ENCODE data around the gene OARD1. TPM values are rescaled to one million over a fixed set of nuclear protein-coding genes. Genes with fewer than 3 reads are reported as not detected.

OARD1 gene
- total RNA-seq, 1 experiment from 2014 or later: 35.0 TPM

DNA sequence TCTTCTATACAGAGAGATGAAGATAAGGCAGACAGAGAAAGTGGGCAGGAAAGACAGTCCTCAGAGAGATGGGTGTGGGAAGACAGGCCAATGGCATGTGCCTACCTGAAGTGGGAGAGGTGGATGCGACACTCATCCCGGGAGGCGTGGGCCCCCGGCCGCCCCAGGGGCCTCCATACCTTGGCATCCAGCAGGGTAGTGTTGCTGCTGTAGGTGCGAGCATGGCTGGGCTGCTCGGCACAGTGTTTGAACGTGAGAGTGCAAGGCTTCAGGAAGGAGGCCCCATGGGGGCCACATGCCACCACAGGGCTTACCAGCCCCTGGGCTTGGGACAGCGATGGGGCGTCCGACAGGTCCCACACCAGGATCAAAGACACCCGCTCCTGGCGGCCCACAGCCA, 38.4 kb downstream of the OARD1 start:
- ChIA-PET POLR2A (ENCODE audit: unreplicated experiment) (no interaction called here), CTCF (no interaction called here)
- Histone ChIP-seq H3K4me3 (no peak overlapping the region), H3K79me2 (ENCODE audit: low read depth) (no peaks in the 10 kb centered on the region), H3F3A (ENCODE audit: insufficient read depth, low read depth) (no peaks in the 10 kb centered on the region), H3K27ac (no peak overlapping the region), H3K36me3 (ENCODE audit: low read depth) (no peaks in the 10 kb centered on the region), H3K4me1 (replicated peaks; ENCODE audit: insufficient read depth) (peaks cover 9% of the 10 kb centered on the region; the same call in 1 of the 2 replicates), H3K27me3 (ENCODE audit: insufficient read depth, low read depth) (no peaks in the 10 kb centered on the region; the same call in 1 of the 2 replicates), H3K4me2 (no peak overlapping the region), H2AFZ (no peak overlapping the region), H4K20me1 (ENCODE audit: insufficient read depth) (no peaks in the 10 kb centered on the region), H3K9me3 (ENCODE audit: insufficient read depth, low read depth) (no peaks in the 10 kb centered on the region), H3K9me2 (ENCODE audit: insufficient read depth) (no peaks in the 10 kb centered on the region)
- no peak for TF ChIP-seq EZH2 (IDR thresholded peaks at IDR 0.05; ENCODE audit: low read depth)
- TF ChIP-seq, protein P1, sequence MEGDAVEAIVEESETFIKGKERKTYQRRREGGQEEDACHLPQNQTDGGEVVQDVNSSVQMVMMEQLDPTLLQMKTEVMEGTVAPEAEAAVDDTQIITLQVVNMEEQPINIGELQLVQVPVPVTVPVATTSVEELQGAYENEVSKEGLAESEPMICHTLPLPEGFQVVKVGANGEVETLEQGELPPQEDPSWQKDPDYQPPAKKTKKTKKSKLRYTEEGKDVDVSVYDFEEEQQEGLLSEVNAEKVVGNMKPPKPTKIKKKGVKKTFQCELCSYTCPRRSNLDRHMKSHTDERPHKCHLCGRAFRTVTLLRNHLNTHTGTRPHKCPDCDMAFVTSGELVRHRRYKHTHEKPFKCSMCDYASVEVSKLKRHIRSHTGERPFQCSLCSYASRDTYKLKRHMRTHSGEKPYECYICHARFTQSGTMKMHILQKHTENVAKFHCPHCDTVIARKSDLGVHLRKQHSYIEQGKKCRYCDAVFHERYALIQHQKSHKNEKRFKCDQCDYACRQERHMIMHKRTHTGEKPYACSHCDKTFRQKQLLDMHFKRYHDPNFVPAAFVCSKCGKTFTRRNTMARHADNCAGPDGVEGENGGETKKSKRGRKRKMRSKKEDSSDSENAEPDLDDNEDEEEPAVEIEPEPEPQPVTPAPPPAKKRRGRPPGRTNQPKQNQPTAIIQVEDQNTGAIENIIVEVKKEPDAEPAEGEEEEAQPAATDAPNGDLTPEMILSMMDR (conservative IDR thresholded peaks at IDR 0.05): no peak
- no peak for DNase-seq
- intact Hi-C loops (cut with micrococcal nuclease; ENCODE audit: unreplicated experiment): no loop called here
- no TSS peak for BruUV-seq (replicated peaks)

DNA sequence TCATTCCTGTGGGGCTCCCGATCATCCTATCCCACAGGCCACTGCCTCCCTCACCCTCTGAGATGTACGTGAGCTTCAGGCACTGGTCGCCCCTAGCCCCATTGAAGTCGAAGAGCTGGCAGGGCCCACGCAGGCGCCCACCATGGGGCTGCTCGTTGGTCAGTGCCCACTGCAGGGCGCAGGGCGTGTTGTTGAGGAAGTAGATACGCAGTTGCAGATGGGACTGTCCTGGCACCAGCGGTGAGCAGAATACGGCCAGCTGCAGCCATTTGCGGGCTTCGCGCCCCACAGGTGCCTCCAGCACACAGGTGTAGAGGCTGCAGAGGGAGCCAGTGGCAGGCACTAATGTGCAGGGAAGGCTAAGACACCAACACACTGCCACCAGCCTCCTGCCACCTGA, 39.3 kb downstream of the OARD1 start:
- no peaks in the 10 kb centered on the region for H3K9me3 ChIP-seq (ENCODE audit: insufficient read depth, low read depth)

DNA sequence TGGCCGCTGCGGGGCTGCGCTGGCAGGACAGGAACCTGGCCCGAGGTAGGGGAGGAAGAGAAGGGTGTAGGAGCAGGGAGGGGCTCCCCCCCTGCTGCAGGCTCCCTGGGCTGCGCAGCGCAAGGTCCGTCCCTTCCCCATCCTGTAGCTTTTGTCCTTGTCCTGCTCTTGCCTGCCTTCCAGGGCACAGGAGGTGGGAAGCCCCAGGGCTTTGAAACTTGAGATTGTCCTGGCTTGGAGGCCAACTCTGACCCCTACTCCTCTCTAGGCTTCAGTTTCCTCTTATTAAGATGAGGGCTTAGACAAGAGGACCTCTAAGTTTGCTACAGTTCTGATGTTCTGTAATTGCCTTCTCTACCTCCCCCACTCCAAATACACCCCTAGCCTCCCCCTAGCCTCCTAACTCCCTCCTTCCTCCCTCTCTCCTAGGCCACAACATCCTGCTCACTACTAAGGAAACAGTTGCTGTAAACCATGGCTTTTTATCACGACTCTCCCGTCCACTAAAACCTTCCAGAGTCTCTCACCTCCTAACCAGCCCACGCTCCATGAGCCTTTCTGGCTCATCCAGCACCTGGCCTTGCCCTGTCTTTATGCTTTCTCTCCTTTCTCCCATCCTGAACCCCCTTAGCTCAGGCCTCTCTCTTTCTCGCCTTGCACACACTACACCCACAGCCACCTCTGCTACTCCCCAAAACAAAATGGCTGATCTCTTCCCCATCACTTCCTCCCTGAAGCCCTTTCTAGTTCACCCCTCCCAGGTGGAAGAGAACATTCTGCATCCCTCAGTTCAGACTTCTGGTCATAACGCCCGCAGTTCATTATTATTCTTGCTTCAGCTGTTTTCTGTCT, 43.4 kb downstream of the OARD1 start:
- Histone ChIP-seq H3K36me3 (ENCODE audit: low read depth) (no peaks in the 10 kb centered on the region), H3K9me2 (ENCODE audit: insufficient read depth) (no peaks in the 10 kb centered on the region), H3K4me3 (peak overlapping the region; percentile 47; the same call in 1 of the 2 replicates), H3K27me3 (ENCODE audit: insufficient read depth, low read depth) (no peaks in the 10 kb centered on the region; the same call in 1 of the 2 replicates), H3K9me3 (ENCODE audit: insufficient read depth, low read depth) (no peaks in the 10 kb centered on the region), H3K79me2 (ENCODE audit: low read depth) (no peaks in the 10 kb centered on the region), H3K27ac (no peak overlapping the region), H2AFZ (peak overlapping the region; percentile 71; the same call in 1 of the 2 replicates), H3F3A (ENCODE audit: insufficient read depth, low read depth) (no peaks in the 10 kb centered on the region), H3K4me1 (replicated peaks; ENCODE audit: insufficient read depth) (no peaks in the 10 kb centered on the region), H3K4me2 (peak overlapping the region; percentile 79), H4K20me1 (ENCODE audit: insufficient read depth) (no peaks in the 10 kb centered on the region)
- intact Hi-C loops (cut with micrococcal nuclease; ENCODE audit: unreplicated experiment): loop anchor here (1.0 to 5.0 kb wide), 3 partner anchors 8 to 700 kb away; no protein-coding TSS in a partner anchor
- ChIA-PET POLR2A (ENCODE audit: unreplicated experiment) (no interaction called here), CTCF (interaction anchor here (0.9 to 1.9 kb wide), 6 partner anchors 8 to 700 kb away, joined by 3 to 9 read pairs (median 3); partner anchors contain the start of gene UNC5CL)
- no peak for DNase-seq
- BruUV-seq (replicated peaks): no TSS peak
- TF ChIP-seq, protein P1 (conservative IDR thresholded peaks at IDR 0.05): no peak
- TF ChIP-seq EZH2 (IDR thresholded peaks at IDR 0.05; ENCODE audit: low read depth): no peak

More for the DNA sequence above, 39.3 kb downstream of the OARD1 start:
- Histone ChIP-seq H3K4me2 (no peak overlapping the region), H4K20me1 (ENCODE audit: insufficient read depth) (no peaks in the 10 kb centered on the region), H3K79me2 (ENCODE audit: low read depth) (no peaks in the 10 kb centered on the region), H2AFZ (no peak overlapping the region), H3K36me3 (ENCODE audit: low read depth) (no peaks in the 10 kb centered on the region), H3F3A (ENCODE audit: insufficient read depth, low read depth) (no peaks in the 10 kb centered on the region), H3K27me3 (ENCODE audit: insufficient read depth, low read depth) (no peaks in the 10 kb centered on the region; the same call in 1 of the 2 replicates), H3K9me2 (ENCODE audit: insufficient read depth) (no peaks in the 10 kb centered on the region), H3K4me3 (no peak overlapping the region), H3K4me1 (replicated peaks; ENCODE audit: insufficient read depth) (peaks cover 9% of the 10 kb centered on the region; the same call in 1 of the 2 replicates), H3K27ac (no peak overlapping the region)
- no TSS peak for BruUV-seq (replicated peaks)
- TF ChIP-seq, protein P1 (conservative IDR thresholded peaks at IDR 0.05): no peak
- TF ChIP-seq EZH2 (IDR thresholded peaks at IDR 0.05; ENCODE audit: low read depth): no peak
- POLR2A ChIA-PET (ENCODE audit: unreplicated experiment): no interaction called here
- intact Hi-C loops (cut with micrococcal nuclease; ENCODE audit: unreplicated experiment): no loop called here
- no peak for DNase-seq
- CTCF ChIA-PET: no interaction called here

Data from PC-9 (cell line).